Embryonic facial prominence (tissue), 1 donor: ENCODE measurements around the gene ENAH.
A peak's percentile ranks its signal among the peaks of the same experiment; 100 is the strongest.

Experiments used
- DNase-seq: peaks from one replicate; pipeline ENCODE4 v3.0.0-alpha.2; 2016; ENCODE audit errors: extremely low spot score

ENAH gene

DNA sequence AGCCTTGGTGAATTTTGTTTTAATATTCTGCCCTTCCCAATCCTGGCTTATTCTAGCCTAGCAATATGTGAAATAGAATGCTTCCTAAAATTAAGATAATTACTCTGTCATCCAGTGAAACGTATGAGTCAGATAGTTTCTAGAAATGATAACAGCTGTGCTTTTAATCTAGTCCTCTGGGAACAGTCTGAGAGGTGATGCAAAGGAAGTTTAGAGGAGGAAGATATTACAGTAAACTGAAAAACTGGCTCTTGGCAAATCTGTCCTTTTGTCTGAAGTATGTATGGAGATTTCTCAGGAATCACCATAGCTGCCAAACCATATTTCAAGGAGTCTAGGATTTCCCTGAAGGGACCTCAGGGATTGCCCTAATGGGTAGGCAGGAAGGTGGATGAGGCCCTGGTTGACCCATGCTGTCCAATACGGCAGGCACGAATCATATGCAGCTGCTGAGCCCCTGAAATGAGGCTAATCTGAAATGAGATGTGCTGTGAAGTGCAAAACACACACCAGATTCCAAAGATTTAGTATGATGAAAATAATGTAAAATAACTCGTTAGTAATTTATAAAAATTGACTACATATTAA lies 154.3 kb downstream of the ENAH start:
- no peak for DNase-seq

DNA sequence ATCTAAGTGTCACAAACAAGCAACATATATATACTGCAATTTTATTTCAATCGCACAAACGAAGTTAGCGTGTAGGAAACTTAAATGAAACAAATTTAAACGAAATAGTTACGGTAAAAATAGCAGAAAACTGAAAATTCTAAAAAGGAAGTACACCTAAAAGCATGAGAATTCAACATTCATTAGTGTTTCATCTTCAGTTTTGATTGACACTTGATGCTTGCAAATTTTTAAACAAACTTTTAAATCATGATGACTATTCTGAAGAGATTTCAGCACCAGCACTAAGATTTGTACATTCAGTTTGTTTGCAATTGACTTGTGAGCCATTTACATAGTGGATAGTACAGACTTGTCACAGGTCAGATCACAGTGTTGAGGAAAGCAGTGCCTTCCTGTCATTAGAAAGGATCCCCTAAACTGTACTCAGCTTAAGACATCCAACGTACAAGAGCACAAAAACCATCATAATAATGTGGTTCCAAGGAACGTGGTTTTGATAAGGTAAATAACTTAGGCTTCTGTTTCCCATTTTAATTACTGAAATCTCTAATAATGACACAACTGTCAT lies 158.0 kb downstream of the ENAH start:
- DNase-seq: no peak

DNA sequence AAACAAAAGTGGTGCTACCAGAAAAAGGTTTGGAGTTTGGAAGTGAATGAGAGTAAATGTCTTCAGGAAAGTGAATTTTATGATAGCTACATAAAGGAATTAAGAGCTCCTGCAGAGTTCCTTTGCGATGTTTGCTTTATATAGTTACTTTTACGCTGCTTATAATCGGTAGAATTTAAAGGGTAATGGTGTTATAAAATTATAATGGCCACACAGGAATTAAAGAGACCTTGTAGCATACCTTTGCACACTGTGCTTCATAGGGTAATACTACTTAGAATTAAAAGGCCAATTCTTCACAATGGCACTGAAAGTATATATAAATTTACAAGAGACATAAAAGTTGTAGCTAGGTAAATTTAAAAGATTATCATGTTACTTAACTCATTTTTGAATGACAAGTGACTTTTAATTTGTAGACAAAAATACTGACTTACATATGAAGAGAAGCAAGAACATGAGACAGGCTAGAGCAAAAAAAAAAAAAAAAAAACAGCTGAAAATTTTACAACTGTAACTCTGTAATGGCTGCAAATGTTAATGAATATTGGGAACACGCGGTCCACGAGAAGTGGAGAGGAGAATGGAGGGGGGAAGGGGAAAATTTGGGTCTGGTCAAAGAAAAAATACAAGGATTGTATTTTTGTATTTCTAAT lies 159.2 kb downstream of the ENAH start:
- DNase-seq: no peak

DNA sequence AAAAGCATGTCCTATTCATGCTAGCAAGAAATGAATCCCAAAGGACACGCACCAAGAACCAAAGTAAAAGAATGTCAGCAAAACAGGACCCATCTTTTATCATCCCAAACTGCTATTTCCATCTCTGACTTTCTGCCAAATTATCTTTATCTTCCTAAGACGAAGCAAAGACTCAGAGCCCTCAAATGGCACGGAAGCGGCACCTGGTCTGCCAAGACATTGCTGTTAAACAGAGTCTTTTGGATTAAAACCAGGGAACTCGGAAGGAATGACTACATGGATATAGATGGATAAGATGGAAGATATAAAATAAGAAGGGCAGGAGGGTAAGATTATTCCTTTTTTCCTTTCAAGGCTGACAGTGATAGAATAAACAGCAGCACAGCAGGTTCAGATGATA lies 164.2 kb downstream of the ENAH start:
- DNase-seq: no peak

GRCh38 chr1:225486856-225487255 lies 166.1 kb downstream of the ENAH start:
- DNase-seq: no peak

DNA sequence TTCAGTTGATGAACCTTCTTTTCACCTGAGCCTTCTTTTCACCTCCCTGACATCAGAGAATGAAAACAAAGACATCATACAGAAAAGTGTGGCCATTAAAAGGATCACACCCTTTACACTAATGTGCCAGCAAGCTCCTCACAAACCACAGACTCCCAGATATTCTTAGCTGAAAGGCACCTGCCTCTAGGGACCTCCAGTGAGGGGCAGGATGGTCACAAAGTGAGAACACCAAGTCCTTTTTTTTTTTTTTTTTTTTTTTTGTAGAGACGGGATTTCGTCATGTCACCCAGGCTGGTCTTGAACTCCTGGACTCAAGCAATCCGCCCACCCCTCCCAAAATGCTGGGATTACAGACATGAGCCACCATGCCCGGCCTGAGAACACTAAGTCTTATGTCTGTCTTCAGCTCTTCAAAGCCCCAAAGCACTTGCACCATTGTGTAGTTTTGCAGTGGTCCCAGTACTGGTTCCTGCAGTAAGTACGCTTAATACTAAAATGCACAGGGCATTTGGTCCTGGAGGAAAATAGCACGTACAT lies 166.9 kb downstream of the ENAH start:
- DNase-seq: no peak

DNA sequence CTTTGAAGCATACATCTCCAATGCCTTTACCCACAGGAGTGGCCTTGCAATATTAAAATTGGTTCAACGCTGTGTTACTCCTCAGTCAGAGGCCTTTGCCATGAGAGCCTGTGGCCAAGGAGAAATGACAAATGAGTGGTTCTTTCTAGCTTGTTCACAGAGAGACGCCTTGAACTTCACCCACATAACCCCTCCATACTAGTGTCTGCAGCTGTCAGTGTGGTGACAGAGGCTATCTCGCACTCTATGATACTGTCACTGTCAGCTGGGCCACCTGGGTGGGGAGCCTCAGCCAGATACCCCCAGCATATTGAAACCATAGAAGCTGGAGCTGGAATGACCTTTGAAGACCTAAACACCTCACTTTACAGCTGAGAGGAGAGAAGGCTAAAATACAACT lies 167.7 kb downstream of the ENAH start:
- no peak for DNase-seq

DNA sequence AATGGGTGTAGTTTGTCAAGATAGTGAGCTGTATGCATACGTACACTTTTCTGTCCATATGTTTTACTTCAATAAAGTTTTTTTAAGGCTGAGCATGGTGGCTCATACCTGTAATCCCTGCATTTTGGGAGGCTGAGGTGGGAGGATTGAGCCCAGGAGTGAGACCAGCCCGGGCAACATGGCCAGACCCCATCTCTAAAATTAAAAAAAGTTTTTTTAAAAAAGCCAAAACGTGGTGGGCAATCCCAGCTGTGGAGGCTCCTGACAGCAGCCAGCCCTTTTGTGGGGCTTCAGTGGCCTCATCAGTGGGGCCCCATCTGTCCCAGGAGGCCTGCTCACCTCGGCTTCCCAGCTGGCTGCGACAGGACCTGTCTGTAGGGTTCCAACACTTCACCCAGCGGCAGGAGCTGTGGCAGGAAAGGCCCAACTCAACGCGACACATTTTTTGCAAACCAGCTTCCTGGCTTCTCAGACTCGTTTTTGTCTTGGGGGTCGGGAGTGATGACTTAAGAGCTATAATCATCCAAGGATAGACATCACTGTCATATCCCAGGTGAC lies 168.2 kb downstream of the ENAH start:
- DNase-seq: no peak

- DNase-seq: no peak
Measured at GRCh38 chr1:225483818-225484656, 168.9 kb downstream of the ENAH start.

- no peak for DNase-seq
Measured at GRCh38 chr1:225482421-225482950, 170.4 kb downstream of the ENAH start.

DNA sequence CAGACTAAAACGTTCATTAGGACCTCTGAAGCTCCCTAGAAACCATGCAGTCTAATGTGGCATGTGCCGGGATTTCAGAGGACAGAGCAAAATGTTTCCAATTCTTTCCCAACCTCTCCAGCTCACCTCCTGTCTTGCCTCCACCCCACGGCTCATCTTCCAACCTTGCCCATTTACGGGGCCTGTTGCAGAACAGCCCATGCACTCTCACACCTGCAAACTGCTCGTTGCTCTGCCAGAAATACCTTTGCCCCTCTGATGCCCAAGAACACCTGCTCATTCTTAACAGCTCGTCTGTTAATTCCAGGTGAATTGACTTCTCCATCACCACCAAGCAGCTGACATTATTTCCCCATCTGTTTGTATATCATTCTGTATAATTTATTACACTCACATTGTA lies 171.2 kb downstream of the ENAH start:
- DNase-seq: no peak

- DNase-seq: no peak
Measured at GRCh38 chr1:225480825-225481434, 172.0 kb downstream of the ENAH start.

DNA sequence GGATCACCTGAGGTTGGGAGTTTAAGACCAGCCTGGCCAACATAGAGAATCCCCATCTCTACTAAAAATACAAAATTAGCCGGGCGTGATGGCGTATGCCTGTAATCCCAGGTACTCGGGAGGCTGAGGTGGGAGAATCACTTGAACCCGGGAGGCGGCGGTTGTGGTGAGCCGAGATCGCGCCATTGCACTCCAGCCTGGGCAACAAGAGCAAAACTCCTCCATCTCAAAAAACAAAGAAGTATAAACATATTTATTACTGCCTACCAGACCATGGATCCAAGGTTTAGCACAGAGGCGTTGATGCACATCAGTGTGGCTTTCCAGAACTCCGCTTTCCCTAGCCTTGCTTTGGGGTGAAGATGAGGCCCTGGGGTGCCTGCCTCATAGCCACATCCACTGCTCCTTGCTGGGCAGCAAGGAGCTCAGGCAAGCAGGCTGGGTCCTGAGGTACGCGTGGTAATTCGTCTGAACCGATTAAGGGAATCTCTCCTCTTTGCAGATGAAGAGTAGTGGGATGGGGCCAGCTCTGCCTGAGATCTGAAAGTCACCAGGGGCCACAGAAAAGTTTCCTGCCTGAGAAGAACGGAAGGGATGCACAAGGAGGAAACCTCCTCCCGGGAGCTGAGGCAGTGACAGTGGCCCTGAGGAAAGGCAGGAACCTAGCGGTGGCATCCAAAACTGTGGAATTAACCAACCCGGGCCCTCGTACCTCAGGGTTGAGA lies 172.8 kb downstream of the ENAH start:
- DNase-seq: no peak

- no peak for DNase-seq
Measured at GRCh38 chr1:225479341-225479740, 173.6 kb downstream of the ENAH start.

DNA sequence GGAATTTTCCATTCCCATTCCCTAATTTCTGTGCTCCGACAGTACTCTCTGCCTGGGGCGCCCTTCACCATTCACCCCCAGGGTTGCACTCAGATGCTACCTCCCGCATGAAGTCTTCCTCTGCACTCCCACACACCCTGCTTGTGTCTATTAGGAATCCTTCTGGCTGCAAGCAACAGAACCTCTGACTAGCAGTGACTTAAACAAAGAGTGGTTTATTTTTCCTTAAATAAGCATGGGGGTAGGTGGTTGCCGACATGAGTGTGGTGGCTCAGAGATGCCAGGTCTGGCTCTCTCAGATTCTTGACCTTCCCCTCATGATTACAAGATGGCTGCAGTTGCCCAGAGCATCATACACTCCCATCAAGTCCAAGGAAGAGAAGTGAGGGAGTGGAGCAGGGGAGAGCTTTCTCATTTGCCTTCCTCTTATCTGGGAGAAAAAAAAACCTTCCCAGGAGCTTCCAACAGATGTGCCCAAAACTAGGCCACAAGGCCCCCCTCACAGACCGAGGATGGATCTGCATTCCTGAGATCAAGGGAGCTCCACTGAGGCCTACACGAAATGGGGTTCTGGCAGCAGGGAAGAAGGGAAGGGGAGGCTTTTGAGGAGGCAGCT lies 175.5 kb downstream of the ENAH start:
- no peak for DNase-seq

DNA sequence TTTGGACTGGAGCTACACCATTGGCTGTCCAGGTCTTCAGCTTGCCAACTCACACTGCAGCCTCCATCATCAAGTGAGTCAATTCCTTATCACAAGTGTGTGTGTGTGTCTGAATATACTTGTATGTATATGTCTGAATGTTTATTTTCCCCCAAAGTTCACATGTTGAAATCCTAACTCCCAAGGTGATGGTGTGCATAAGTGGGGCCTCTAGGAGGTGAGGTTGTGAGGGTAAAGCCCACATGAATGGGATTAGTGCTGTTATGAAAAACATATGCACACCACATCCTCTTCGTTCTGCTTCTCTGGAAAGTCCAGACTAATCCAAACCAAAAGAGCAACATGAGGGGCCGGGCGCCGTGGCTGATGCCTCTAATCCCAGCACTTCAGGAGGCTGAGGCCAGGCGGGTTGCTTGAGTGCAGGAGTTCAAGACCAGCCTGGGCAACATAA lies 176.4 kb downstream of the ENAH start:
- no peak for DNase-seq

- no peak for DNase-seq
Measured at GRCh38 chr1:225476100-225476511, 176.8 kb downstream of the ENAH start.

- DNase-seq: peak; percentile 39
Measured at GRCh38 chr1:225474986-225475820, 177.7 kb downstream of the ENAH start.

DNA sequence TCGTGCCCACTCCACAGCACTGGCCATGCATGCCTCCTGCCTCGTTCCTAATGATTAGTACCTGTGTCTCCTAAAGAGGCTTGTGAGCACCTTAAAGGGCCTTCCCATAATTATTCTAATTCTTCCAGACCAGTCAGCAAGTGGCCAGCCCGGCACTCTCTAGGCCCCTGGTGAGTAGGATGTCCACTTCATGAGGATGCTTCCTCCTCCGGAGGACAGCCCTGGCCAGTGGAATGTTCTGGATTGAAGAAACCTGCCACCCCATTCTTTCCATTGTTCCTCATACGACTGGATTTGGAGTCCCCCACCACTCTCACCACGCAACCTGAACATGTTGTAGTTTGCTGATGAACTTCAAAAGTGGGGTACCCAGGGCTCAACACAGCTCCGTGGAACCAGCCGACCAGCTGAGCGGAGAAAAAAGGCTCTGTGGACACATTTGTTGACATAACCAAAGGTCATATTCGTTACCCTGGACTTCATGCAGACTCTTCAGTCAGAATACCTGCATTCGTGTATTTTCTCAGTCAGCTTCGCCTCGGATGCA lies 178.4 kb downstream of the ENAH start:
- DNase-seq: no peak
